Measurements from ENCODE around the gene TMEM198.

- TF ChIP-seq POLR2AphosphoS5 (IDR thresholded peaks at IDR 0.05; ENCODE audit: low read depth, low read length) (no peak), POLR2A (IDR thresholded peaks at IDR 0.05; ENCODE audit: low read depth, low read length) (no peak), TAF1 (IDR thresholded peaks at IDR 0.05; ENCODE audit: low read depth, low read length) (no peak), SPI1 (IDR thresholded peaks at IDR 0.05; ENCODE audit: low read depth, low read length) (no peak)
These were observed 51.4 kb downstream of the TMEM198 start for GRCh38 chr2:219595256-219595655.

Data from GM12891 (cell line).